Colonic mucosa (tissue), 4 donors: Measurements from ENCODE around the gene OPTN. TPM values are rescaled to one million over a fixed set of nuclear protein-coding genes. Genes with fewer than 3 reads are reported as not detected.
"Not testable (repeated sequence)": the region's sequence is repeated elsewhere in the genome, so short reads cannot be mapped to it uniquely, and the experiment has no call there.

Experiments used
- DNase-seq: peaks from one replicate; pipeline ENCODE4 v3.0.0-alpha.2; 2020
- H3K27ac ChIP-seq: fragments of 200-600 bp; one replicate; pipeline ENCODE4 v1.8.0; 2021
- H3K27me3 ChIP-seq: fragments of 200-600 bp; one replicate; pipeline ENCODE4 v1.8.0; 2021
- H3K36me3 ChIP-seq: fragments of 200-600 bp; one replicate; pipeline ENCODE4 v1.8.0; 2021
- H3K4me1 ChIP-seq: fragments of 200-600 bp; one replicate; pipeline ENCODE4 v1.8.0; 2021; ENCODE audit warnings: mild to moderate bottlenecking
- H3K4me3 ChIP-seq: fragments of 200-600 bp; one replicate; pipeline ENCODE4 v1.8.0; 2021
- H3K9ac ChIP-seq, 2 donors: one replicate each; pipeline ENCODE4 v1.7.0; 2013; ENCODE audit warnings: control low read depth in 2 of 2, low read depth in 2 of 2, low read length in 2 of 2
- H3K9me3 ChIP-seq: fragments of 200-600 bp; one replicate; pipeline ENCODE4 v1.8.0; 2021
- intact Hi-C: fragments of 100-400 bp; cut with DNase I; formaldehyde crosslinking; loops from one replicate; pipeline ENCODE4 v1.14.1; 2022
- total RNA-seq, 2 donors: library from RNA; stranded (reverse); fragmentation: NEBNext Ultra II Directional in 1 of 2; extraction: Animal tissue kit (Norgen Biotek cat#: 25700) in 1 of 2; gene quantifications; one replicate each; pipeline ENCODE4 v1.2.1, GENCODE V29; 2021
- TF ChIP-seq, protein P1 (sequence below): fragments of 200-600 bp; IDR thresholded peaks from one replicate; pipeline ENCODE4 v1.8.0; 2022; ENCODE audit warnings: antibody characterized with exemption, mild to moderate bottlenecking
- donor health status: healthy.
- donor health status: DM: no; HTN: no; CAD: no.
- donor health status: DM: no; HTN: no; CAD: no.

OPTN gene
- total RNA-seq, 2 donors from 2014 or later, result 59.8 to 122 TPM

DNA sequence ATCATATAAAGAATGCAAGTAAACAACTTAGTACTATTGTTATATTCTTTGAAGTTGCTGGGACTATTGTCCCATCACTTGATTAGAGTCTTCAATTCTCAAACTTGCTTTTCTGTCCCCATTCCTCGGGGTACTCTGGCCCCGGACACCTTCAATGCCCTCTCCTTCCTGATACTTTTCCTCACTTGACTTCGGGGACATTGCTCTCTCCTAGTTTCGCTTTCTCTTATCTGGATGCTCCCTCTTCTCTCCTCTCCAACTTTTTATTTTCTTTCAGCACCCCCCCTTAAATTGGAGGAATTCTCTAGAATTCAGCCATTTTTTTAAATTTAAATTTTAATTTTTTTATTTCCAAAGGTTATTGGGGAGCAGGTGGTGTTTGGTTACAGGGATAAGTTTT lies 10.6 kb upstream of the OPTN start:
- H3K9ac ChIP-seq, result no peak overlapping the region
- no peak overlapping the region for H3K27ac ChIP-seq
- H3K4me1 ChIP-seq, result no peaks in the 10 kb centered on the region
- no peaks in the 10 kb centered on the region for H3K27me3 ChIP-seq
- no peak for DNase-seq
- no peak overlapping the region for H3K4me3 ChIP-seq
- TF ChIP-seq, protein P1, sequence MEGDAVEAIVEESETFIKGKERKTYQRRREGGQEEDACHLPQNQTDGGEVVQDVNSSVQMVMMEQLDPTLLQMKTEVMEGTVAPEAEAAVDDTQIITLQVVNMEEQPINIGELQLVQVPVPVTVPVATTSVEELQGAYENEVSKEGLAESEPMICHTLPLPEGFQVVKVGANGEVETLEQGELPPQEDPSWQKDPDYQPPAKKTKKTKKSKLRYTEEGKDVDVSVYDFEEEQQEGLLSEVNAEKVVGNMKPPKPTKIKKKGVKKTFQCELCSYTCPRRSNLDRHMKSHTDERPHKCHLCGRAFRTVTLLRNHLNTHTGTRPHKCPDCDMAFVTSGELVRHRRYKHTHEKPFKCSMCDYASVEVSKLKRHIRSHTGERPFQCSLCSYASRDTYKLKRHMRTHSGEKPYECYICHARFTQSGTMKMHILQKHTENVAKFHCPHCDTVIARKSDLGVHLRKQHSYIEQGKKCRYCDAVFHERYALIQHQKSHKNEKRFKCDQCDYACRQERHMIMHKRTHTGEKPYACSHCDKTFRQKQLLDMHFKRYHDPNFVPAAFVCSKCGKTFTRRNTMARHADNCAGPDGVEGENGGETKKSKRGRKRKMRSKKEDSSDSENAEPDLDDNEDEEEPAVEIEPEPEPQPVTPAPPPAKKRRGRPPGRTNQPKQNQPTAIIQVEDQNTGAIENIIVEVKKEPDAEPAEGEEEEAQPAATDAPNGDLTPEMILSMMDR, result no peak
- H3K9me3 ChIP-seq, result no peaks in the 10 kb centered on the region
- intact Hi-C loops, result no loop called here
- no peaks in the 10 kb centered on the region for H3K36me3 ChIP-seq

DNA sequence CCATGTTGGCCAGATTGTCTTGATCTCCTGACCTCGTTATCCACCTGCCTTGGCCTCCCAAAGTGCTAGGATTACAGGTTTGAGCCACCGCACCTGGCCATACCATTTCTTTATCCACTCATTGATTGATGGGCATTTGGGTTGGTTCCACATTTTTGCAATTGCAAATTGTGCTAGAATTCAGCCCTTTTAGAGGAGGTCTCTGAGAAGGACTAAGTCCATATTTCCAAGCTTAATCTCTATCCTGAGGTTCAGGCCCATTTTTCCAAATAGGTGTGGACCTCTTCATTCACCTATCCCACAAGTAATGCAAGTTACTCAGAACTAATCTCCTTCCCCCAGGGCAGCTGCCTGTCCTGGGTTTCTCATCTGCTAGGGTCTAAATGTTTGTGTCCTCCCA lies 9.7 kb upstream of the OPTN start:
- no peak for DNase-seq
- H3K27me3 ChIP-seq, result no peaks in the 10 kb centered on the region
- intact Hi-C loops, result no loop called here
- TF ChIP-seq, protein P1, result no peak
- H3K4me3 ChIP-seq, result no peak overlapping the region
- H3K9ac ChIP-seq, result no peak overlapping the region
- no peaks in the 10 kb centered on the region for H3K36me3 ChIP-seq
- H3K27ac ChIP-seq, result no peak overlapping the region
- no peaks in the 10 kb centered on the region for H3K4me1 ChIP-seq
- no peaks in the 10 kb centered on the region for H3K9me3 ChIP-seq

DNA sequence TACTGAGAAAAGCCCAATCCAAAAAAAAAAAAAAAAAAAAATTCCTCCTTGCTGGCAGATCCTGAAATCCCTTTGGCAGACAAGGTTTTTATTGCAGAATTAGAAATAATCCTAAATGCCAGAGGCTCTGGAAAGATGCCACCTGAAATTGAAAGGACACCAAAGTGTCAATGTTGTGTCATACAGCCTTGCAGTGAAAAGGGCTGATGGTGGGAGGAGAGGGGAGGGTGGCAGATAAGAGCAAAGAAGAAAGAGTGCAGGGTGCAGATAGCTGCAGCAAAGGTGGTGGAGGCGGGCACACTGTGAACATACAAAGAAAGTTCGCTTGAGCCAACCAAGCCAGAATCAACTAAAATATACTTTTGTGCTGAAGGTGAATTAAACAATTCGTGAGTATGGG lies 8.2 kb upstream of the OPTN start:
- H3K4me1 ChIP-seq, result no peaks in the 10 kb centered on the region
- H3K4me3 ChIP-seq, result no peak overlapping the region
- no peak for DNase-seq
- H3K9ac ChIP-seq, result no peak overlapping the region
- H3K9me3 ChIP-seq, result no peaks in the 10 kb centered on the region
- H3K36me3 ChIP-seq, result no peaks in the 10 kb centered on the region
- H3K27me3 ChIP-seq, result no peaks in the 10 kb centered on the region
- H3K27ac ChIP-seq, result no peak overlapping the region
- intact Hi-C loops, result no loop called here
- TF ChIP-seq, protein P1, result no peak

DNA sequence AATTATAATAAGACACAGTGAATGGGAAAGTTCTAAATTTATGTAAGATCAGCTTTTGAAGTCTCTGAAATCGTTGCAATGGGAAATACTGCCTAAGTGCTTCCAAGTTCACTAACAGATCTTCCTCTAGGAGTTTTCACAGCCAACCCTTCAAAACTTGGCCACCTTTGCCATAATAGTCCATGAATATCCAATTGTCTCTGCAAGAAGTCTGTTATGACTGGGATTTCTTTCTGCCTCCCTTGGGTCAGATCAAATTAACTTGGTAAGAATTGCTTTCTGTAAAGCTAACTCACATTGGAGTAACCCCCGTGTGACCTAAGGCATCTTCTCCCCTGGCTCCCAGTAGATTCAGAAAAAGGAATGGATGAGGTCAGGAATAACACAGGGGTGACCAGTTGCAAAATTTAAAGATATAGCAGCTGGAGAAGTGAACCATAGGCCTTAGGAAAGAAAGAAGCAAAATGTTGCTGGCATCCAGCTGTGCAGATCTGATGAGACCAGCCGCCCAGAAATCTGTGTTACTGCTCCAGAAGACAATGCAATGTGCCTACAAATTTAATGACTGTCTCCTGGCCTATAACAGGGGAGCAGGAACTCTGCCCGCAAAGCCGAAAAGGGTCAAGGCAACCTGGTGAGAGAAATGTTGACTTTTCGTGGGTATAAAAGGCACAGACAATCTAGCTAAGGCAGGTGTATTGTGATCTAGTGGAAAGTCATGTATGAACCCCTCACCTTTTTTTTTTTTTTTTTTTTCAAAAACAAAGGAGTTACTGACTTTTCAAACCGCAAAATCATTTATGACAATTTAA lies 7.5 kb upstream of the OPTN start:
- Histone ChIP-seq H3K4me3 (no peak overlapping the region), H3K27me3 (no peaks in the 10 kb centered on the region), H3K4me1 (no peaks in the 10 kb centered on the region), H3K9me3 (no peaks in the 10 kb centered on the region), H3K9ac (no peak overlapping the region), H3K36me3 (no peaks in the 10 kb centered on the region), H3K27ac (no peak overlapping the region)
- TF ChIP-seq, protein P1, result no peak
- DNase-seq, result no peak
- intact Hi-C loops, result no loop called here

DNA sequence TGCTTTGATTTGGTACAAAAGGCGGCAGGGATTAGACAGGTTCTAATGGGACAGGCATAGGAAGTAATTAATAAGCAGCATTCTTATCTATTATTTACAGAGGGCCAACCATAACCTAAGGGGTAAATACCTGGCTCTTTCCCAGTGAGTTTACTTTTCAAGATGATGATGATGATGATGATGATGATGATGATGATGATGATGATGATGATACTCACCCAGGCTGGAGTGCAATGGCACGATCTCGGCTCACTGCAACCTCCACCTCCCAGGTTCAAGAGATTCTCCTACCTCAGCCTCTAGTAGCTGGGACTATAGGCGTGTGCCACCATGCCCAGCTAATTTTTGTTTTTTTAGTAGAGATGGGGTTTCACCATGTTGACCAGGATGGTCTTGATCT lies 5.9 kb upstream of the OPTN start:
- H3K27ac ChIP-seq, H3K9me3 ChIP-seq, intact Hi-C loops, DNase-seq, H3K27me3 ChIP-seq, H3K36me3 ChIP-seq, H3K4me1 ChIP-seq, H3K4me3 ChIP-seq, H3K9ac ChIP-seq: not testable (repeated sequence)

DNA sequence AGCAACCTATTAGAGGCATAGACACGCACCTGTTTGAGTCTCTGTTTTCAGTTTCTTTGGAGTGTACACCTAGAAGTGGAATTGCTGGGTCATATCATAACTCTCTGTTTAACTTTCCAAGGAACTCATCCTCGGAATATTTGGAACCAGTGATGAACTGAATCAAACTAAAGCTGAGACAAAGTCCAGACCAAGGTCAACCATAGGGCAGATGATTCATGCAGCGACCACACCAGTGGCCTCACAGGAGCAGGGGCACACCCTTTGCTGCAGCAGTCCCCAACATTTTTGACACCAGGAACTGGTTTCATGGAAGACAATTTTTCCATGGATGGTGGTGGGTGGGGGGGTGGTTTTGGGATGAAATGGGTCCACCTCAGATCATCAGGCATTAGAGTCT lies 4.9 kb upstream of the OPTN start:
- TF ChIP-seq, protein P1, result no peak
- Histone ChIP-seq H3K9me3 (no peaks in the 10 kb centered on the region), H3K27ac (no peak overlapping the region), H3K27me3 (no peaks in the 10 kb centered on the region), H3K9ac (no peak overlapping the region), H3K4me3 (no peak overlapping the region), H3K4me1 (no peaks in the 10 kb centered on the region), H3K36me3 (no peaks in the 10 kb centered on the region)
- DNase-seq, result no peak
- intact Hi-C loops, result no loop called here
